DND-41 (cell line): ENCODE data around the gene NXPE3.
A peak's percentile ranks its signal among the peaks of the same experiment; 100 is the strongest.

ENCODE experiments used
- ATAC-seq: fragments of 200-7000 bp; cut with Tn5 transposase; 3 replicates; pipeline ENCODE4 v1.9.1; 2021; ENCODE audit warnings: low read depth; ENCODE audit not compliant: insufficient read depth
- DNase-seq: peaks from one replicate; pipeline ENCODE4 v3.0.0-alpha.2; 2020
- H2AFZ ChIP-seq: 2 replicates; pipeline ENCODE4 v1.6.0; 2012; ENCODE audit warnings: low read depth, low read length
- H3K27ac ChIP-seq: 2 replicates; pipeline ENCODE4 v1.5.1; 2012; ENCODE audit warnings: low read length, inconsistent platforms
- H3K27me3 ChIP-seq: fragments of 200-600 bp; sonication (generic); 2 replicates; pipeline ENCODE4 v1.6.0; 2012; ENCODE audit warnings: low read length, mild to moderate bottlenecking, inconsistent platforms; ENCODE audit not compliant: insufficient read depth, poor library complexity
- H3K36me3 ChIP-seq: 2 replicates; pipeline ENCODE4 v1.5.1; 2012; ENCODE audit warnings: low read length, inconsistent platforms; ENCODE audit not compliant: insufficient read depth
- H3K4me1 ChIP-seq: 2 replicates; pipeline ENCODE4 v1.5.1; 2012; ENCODE audit warnings: mild to moderate bottlenecking, low read length; ENCODE audit not compliant: insufficient read depth
- H3K4me2 ChIP-seq: 2 replicates; pipeline ENCODE4 v1.6.0; 2012; ENCODE audit warnings: mild to moderate bottlenecking, moderate library complexity, low read length, inconsistent platforms; ENCODE audit not compliant: insufficient read depth
- H3K4me3 ChIP-seq, 2 experiments: fragments of 200-600 bp in 1 of 2; shearing (Covaris generic) in 1 of 2; 2 replicates each; pipeline ENCODE4 v1.5.1; 2012 to 2016; ENCODE audit warnings: inconsistent platforms in 2 of 2, low read length in 2 of 2, mild to moderate bottlenecking in 2 of 2, low read depth in 1 of 2, moderate library complexity in 1 of 2
- H3K79me2 ChIP-seq: 2 replicates; pipeline ENCODE4 v1.6.0; 2012; ENCODE audit warnings: low read length, inconsistent platforms; ENCODE audit not compliant: insufficient read depth
- H3K9ac ChIP-seq: 2 replicates; pipeline ENCODE4 v1.6.0; 2012; ENCODE audit warnings: low read depth, mild to moderate bottlenecking, inconsistent platforms, low read length, moderate library complexity
- H3K9me3 ChIP-seq: 2 replicates; pipeline ENCODE4 v1.5.1; 2012; ENCODE audit warnings: low read length, moderate library complexity, mild to moderate bottlenecking, inconsistent platforms; ENCODE audit not compliant: insufficient read depth, severe bottlenecking
- H4K20me1 ChIP-seq: 2 replicates; pipeline ENCODE4 v1.6.0; 2012; ENCODE audit warnings: low read length; ENCODE audit not compliant: insufficient read depth
- CTCF ChIP-seq: IDR thresholded peaks from 2 replicates; pipeline ENCODE4 v1.5.1; 2012; ENCODE audit warnings: borderline replicate concordance, low read length, moderate library complexity, mild to moderate bottlenecking; ENCODE audit not compliant: poor library complexity, severe bottlenecking; ENCODE audit errors: extremely low read depth
- EZH2 ChIP-seq: IDR thresholded peaks from 3 replicates; pipeline ENCODE4 v1.6.1; 2012; ENCODE audit warnings: borderline replicate concordance, low read depth, mild to moderate bottlenecking, moderate library complexity, low read length, inconsistent platforms; ENCODE audit not compliant: severe bottlenecking

NXPE3 gene

GRCh38 chr3:101784855-101785613 is 6.0 kb downstream of the NXPE3 start:
- peaks cover 15% of the 10 kb centered on the region for H3K79me2 ChIP-seq
- H3K9ac ChIP-seq, result no peak overlapping the region
- ATAC-seq (peak; percentile 53; the same call in 2 of the 3 replicates), DNase-seq (no peak)
- H4K20me1 ChIP-seq, result peaks cover 3% of the 10 kb centered on the region; the same call in 1 of the 2 replicates
- peaks cover 18% of the 10 kb centered on the region for H3K4me1 ChIP-seq
- no peak overlapping the region for H3K27ac ChIP-seq
- no peak overlapping the region for H3K4me2 ChIP-seq
- H3K27me3 ChIP-seq, result no peaks in the 10 kb centered on the region
- no peak overlapping the region for H2AFZ ChIP-seq
- no peak overlapping the region for H3K4me3 ChIP-seq
- TF ChIP-seq CTCF, result no peak
- no peak for TF ChIP-seq EZH2
- peaks cover 66% of the 10 kb centered on the region for H3K36me3 ChIP-seq
- no peaks in the 10 kb centered on the region for H3K9me3 ChIP-seq

- peaks cover 90% of the 10 kb centered on the region for H3K36me3 ChIP-seq
- no peak for ATAC-seq
Measured at GRCh38 chr3:101791778-101792177, 12.8 kb downstream of the NXPE3 start.

GRCh38 chr3:101796077-101796680 is 17.2 kb downstream of the NXPE3 start:
- H3K4me2 ChIP-seq, result no peak overlapping the region
- H3K79me2 ChIP-seq, result peaks cover 36% of the 10 kb centered on the region
- H3K36me3 ChIP-seq, result peaks cover 63% of the 10 kb centered on the region
- no peak overlapping the region for H3K4me3 ChIP-seq
- H4K20me1 ChIP-seq, result no peaks in the 10 kb centered on the region
- H3K9ac ChIP-seq, result no peak overlapping the region
- no peaks in the 10 kb centered on the region for H3K4me1 ChIP-seq
- H2AFZ ChIP-seq, result no peak overlapping the region
- ATAC-seq, result no peak
- no peaks in the 10 kb centered on the region for H3K27me3 ChIP-seq
- no peak overlapping the region for H3K27ac ChIP-seq
- no peak for DNase-seq
- peaks cover 7% of the 10 kb centered on the region for H3K9me3 ChIP-seq
- no peak for TF ChIP-seq CTCF

More at GRCh38 chr3:101791778-101792177, 12.8 kb downstream of the NXPE3 start:
- H3K4me3 ChIP-seq, result no peak overlapping the region
- H4K20me1 ChIP-seq, result no peaks in the 10 kb centered on the region
- H3K9me3 ChIP-seq, result peaks cover 7% of the 10 kb centered on the region
- no peak overlapping the region for H3K4me2 ChIP-seq
- H3K9ac ChIP-seq, result no peak overlapping the region
- no peak overlapping the region for H3K27ac ChIP-seq
- no peak overlapping the region for H2AFZ ChIP-seq
- no peak for DNase-seq
- peaks cover 31% of the 10 kb centered on the region for H3K79me2 ChIP-seq
- TF ChIP-seq EZH2 (no peak), CTCF (no peak)
- no peaks in the 10 kb centered on the region for H3K4me1 ChIP-seq
- no peaks in the 10 kb centered on the region for H3K27me3 ChIP-seq
